T-helper 1 cell (primary cell): Measurements from ENCODE around the gene SPATA1.
"Not testable (repeated sequence)": the region's sequence is repeated elsewhere in the genome, so short reads cannot be mapped to it uniquely, and the experiment has no call there.

Experiments
- DNase-seq, 5 donors: peaks; one replicate each; pipeline ENCODE4 v3.0.0-alpha.2; 2012 to 2020
- total RNA-seq, 4 donors: gene quantifications; one replicate each; lab custom pipeline; 2026; lab: John Stamatoyannopoulos, UW

The SPATA1 gene
- 0.15 to 2.1 (median 1.2) reads per million in 4 donors for total RNA-seq

- peak; percentile 96 to 98 (median 97) for DNase-seq
Observed at GRCh38 chr1:84506002-84506728, at the start of gene SPATA1, which contains the start of gene GNG5. TSS of gene SPATA1 (plus strand) at chr1:84506386. CDS start at chr1:84516360, 9,974 bp downstream. TSS of gene GNG5 (minus strand) at chr1:84506581. CDS start at chr1:84506091, 490 bp downstream.

- no peak for DNase-seq
Observed at GRCh38 chr1:84462118-84462517, 44.1 kb upstream of the SPATA1 start.

GRCh38 chr1:84467298-84467697 is 38.9 kb upstream of the SPATA1 start:
- no peak for DNase-seq

GRCh38 chr1:84476225-84476624 is 30.0 kb upstream of the SPATA1 start:
- DNase-seq: no peak

GRCh38 chr1:84478876-84479868 is 27.0 kb upstream of the SPATA1 start, which contains the start of gene RPF1:
TSS of gene RPF1 (plus strand) at chr1:84479266. CDS start at chr1:84479282, 16 bp downstream.
- peak; percentile 53 to 82 (median 72) for DNase-seq

GRCh38 chr1:84479998-84480397 is 26.2 kb upstream of the SPATA1 start:
- peak in 1 of 5 donors; percentile 6 for DNase-seq

- peak in 1 of 5 donors; percentile 14 for DNase-seq
Observed at GRCh38 chr1:84480650-84481049, 25.5 kb upstream of the SPATA1 start.

GRCh38 chr1:84481317-84481716 is 24.9 kb upstream of the SPATA1 start:
- no peak for DNase-seq

GRCh38 chr1:84488107-84488506 is 18.1 kb upstream of the SPATA1 start:
- DNase-seq: no peak

GRCh38 chr1:84489766-84490165 is 16.4 kb upstream of the SPATA1 start:
- no peak for DNase-seq

- no peak for DNase-seq
Observed at GRCh38 chr1:84492726-84493125, 13.5 kb upstream of the SPATA1 start.

GRCh38 chr1:84493747-84494146 is 12.4 kb upstream of the SPATA1 start:
- no peak for DNase-seq

- DNase-seq: no peak
Observed at GRCh38 chr1:84496498-84496897, 9.7 kb upstream of the SPATA1 start.

GRCh38 chr1:84497631-84498275 is 8.4 kb upstream of the SPATA1 start:
- DNase-seq: no peak

- DNase-seq: no peak
Observed at GRCh38 chr1:84502927-84503326, 3.3 kb upstream of the SPATA1 start.

GRCh38 chr1:84504580-84505492 is 1.4 kb upstream of the SPATA1 start:
- no peak for DNase-seq

- DNase-seq: no peak
Observed at GRCh38 chr1:84505493-84506001, 639 bp upstream of the SPATA1 start.

GRCh38 chr1:84506729-84507453 is 705 bp downstream of the SPATA1 start:
- DNase-seq: no peak

- not testable (repeated sequence) for DNase-seq
Observed at GRCh38 chr1:84507887-84508286, 1.7 kb downstream of the SPATA1 start.

GRCh38 chr1:84508510-84508909 is 2.3 kb downstream of the SPATA1 start:
- no peak for DNase-seq

GRCh38 chr1:84509029-84509428 is 2.8 kb downstream of the SPATA1 start:
- DNase-seq: no peak
